Measurements from ENCODE around the gene KRTAP10-7.

- TF ChIP-seq, protein P1, sequence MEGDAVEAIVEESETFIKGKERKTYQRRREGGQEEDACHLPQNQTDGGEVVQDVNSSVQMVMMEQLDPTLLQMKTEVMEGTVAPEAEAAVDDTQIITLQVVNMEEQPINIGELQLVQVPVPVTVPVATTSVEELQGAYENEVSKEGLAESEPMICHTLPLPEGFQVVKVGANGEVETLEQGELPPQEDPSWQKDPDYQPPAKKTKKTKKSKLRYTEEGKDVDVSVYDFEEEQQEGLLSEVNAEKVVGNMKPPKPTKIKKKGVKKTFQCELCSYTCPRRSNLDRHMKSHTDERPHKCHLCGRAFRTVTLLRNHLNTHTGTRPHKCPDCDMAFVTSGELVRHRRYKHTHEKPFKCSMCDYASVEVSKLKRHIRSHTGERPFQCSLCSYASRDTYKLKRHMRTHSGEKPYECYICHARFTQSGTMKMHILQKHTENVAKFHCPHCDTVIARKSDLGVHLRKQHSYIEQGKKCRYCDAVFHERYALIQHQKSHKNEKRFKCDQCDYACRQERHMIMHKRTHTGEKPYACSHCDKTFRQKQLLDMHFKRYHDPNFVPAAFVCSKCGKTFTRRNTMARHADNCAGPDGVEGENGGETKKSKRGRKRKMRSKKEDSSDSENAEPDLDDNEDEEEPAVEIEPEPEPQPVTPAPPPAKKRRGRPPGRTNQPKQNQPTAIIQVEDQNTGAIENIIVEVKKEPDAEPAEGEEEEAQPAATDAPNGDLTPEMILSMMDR (IDR thresholded peaks at IDR 0.05) = no peak
- no peak for TF ChIP-seq POLR2A (IDR thresholded peaks at IDR 0.05)
Measured at GRCh38 chr21:44564886-44565598, 35.4 kb upstream of the KRTAP10-7 start.

Data from right lobe of liver (tissue), 4 donors.